IMR-90 (cell line): Measurements from ENCODE around the gene CD27. TPM values are rescaled to one million over a fixed set of nuclear protein-coding genes. Genes with fewer than 3 reads are reported as not detected.

Experiments used
- ATAC-seq: fragments of 200-7000 bp; cut with Tn5 transposase; 2 replicates; pipeline ENCODE4 v1.9.1; 2020; ENCODE audit warnings: low read depth, mild to moderate bottlenecking, moderate library complexity
- BruUV-seq: library from RNA; stranded (reverse); fragments of 400-500 nt; replicated peaks from 2 replicates; lab custom pipeline; 2021; lab: Mats Ljungman, UMichigan
- CTCF ChIA-PET: fragments of 300-600 bp; formaldehyde crosslinking; extraction: SDS; loops from one replicate; lab custom pipeline; 2021; ENCODE audit warnings: antibody characterized with exemption; lab: Yijun Ruan, JAX
- POLR2A ChIA-PET: fragments of 300-600 bp; sonication (Branson Sonifier 250); formaldehyde crosslinking; loops from one replicate; lab custom pipeline; 2022; ENCODE audit warnings: antibody characterized with exemption; ENCODE audit not compliant: unreplicated experiment; lab: Charles Lee
- DNase-seq: peaks from one replicate; pipeline ENCODE4 v3.0.0; 2013
- H2AFZ ChIP-seq: replicated peaks from 2 replicates; pipeline ENCODE3; 2013; ENCODE audit warnings: low read length, mild to moderate bottlenecking; ENCODE audit not compliant: poor library complexity
- H2AK5ac ChIP-seq: 2 replicates; pipeline ENCODE4 v1.6.1; 2013; ENCODE audit warnings: low read depth, low read length, inconsistent platforms
- H2AK9ac ChIP-seq: replicated peaks from 2 replicates; pipeline ENCODE3; 2013; ENCODE audit warnings: mild to moderate bottlenecking, low read depth, low read length, moderate library complexity; ENCODE audit not compliant: poor library complexity
- H2BK120ac ChIP-seq: 2 replicates; pipeline ENCODE4 v1.6.1; 2013; ENCODE audit warnings: low read depth, low read length, inconsistent platforms
- H2BK15ac ChIP-seq: 3 replicates; pipeline ENCODE4 v1.6.1; 2013; ENCODE audit warnings: low read depth, low read length, inconsistent platforms
- H2BK20ac ChIP-seq: 2 replicates; pipeline ENCODE4 v1.6.1; 2013; ENCODE audit warnings: low read depth, mild to moderate bottlenecking, inconsistent platforms, low read length, moderate library complexity
- H2BK5ac ChIP-seq: 2 replicates; pipeline ENCODE4 v1.6.1; 2013; ENCODE audit warnings: mild to moderate bottlenecking, low read depth, low read length, inconsistent platforms; ENCODE audit not compliant: poor library complexity, severe bottlenecking
- H3K14ac ChIP-seq: replicated peaks from 2 replicates; pipeline ENCODE4 v1.6.1; 2013; ENCODE audit warnings: low read depth, low read length, inconsistent platforms
- H3K18ac ChIP-seq: 2 replicates; pipeline ENCODE4 v1.6.1; 2013; ENCODE audit warnings: low read depth, low read length, control low read depth
- H3K23ac ChIP-seq: 2 replicates; pipeline ENCODE4 v1.6.1; 2013; ENCODE audit warnings: low read depth, low read length, inconsistent platforms
- H3K27ac ChIP-seq: 2 replicates; pipeline ENCODE4 v1.5.1; 2013; ENCODE audit warnings: mild to moderate bottlenecking, control low read depth, low read length; ENCODE audit not compliant: insufficient read depth
- H3K27me3 ChIP-seq: 2 replicates; pipeline ENCODE4 v1.6.1; 2013; ENCODE audit warnings: low read length; ENCODE audit not compliant: control insufficient read depth, insufficient read depth
- H3K36me3 ChIP-seq: 2 replicates; pipeline ENCODE4 v1.6.1; 2013; ENCODE audit warnings: low read length, mixed read lengths; ENCODE audit not compliant: control insufficient read depth, insufficient read depth
- H3K4ac ChIP-seq: 2 replicates; pipeline ENCODE4 v1.6.1; 2013; ENCODE audit warnings: low read depth, low read length, inconsistent platforms
- H3K4me1 ChIP-seq: 2 replicates; pipeline ENCODE4 v1.6.1; 2013; ENCODE audit warnings: low read length, mixed read lengths; ENCODE audit not compliant: control insufficient read depth, insufficient read depth
- H3K4me2 ChIP-seq: 2 replicates; pipeline ENCODE4 v1.6.1; 2013; ENCODE audit warnings: low read depth, mild to moderate bottlenecking, control low read depth, low read length, moderate library complexity
- H3K4me3 ChIP-seq: 2 replicates; pipeline ENCODE4 v1.5.1; 2013; ENCODE audit warnings: low read depth, mild to moderate bottlenecking, control low read depth, low read length, moderate library complexity; ENCODE audit not compliant: insufficient read depth
- H3K56ac ChIP-seq: 2 replicates; pipeline ENCODE4 v1.6.1; 2013; ENCODE audit warnings: low read length, inconsistent platforms; ENCODE audit not compliant: insufficient read depth; ENCODE audit errors: extremely low read depth
- H3K79me1 ChIP-seq, 2 experiments: 2 replicates each; pipeline ENCODE4 v1.6.1; 2013; ENCODE audit warnings: low read length in 2 of 2, inconsistent platforms in 1 of 2, low read depth in 1 of 2
- H3K9ac ChIP-seq: 2 replicates; pipeline ENCODE4 v1.6.1; 2013; ENCODE audit warnings: low read depth, low read length, control low read depth
- H3K9me1 ChIP-seq: 2 replicates; pipeline ENCODE4 v1.6.1; 2013; ENCODE audit warnings: low read length, inconsistent platforms; ENCODE audit not compliant: insufficient read depth
- H3K9me3 ChIP-seq: 2 replicates; pipeline ENCODE4 v1.6.1; 2013; ENCODE audit warnings: low read length; ENCODE audit not compliant: control insufficient read depth, insufficient read depth
- H4K20me1 ChIP-seq: 2 replicates; pipeline ENCODE4 v1.6.1; 2013; ENCODE audit warnings: low read length, inconsistent platforms; ENCODE audit not compliant: insufficient read depth
- H4K5ac ChIP-seq: 2 replicates; pipeline ENCODE4 v1.6.1; 2013; ENCODE audit warnings: mild to moderate bottlenecking, low read depth, low read length, control low read depth
- H4K8ac ChIP-seq, 2 experiments: 2 replicates each; pipeline ENCODE4 v1.6.1; 2013; ENCODE audit warnings: low read depth in 2 of 2, low read length in 2 of 2, control low read depth in 1 of 2, inconsistent platforms in 1 of 2
- H4K91ac ChIP-seq: 2 replicates; pipeline ENCODE4 v1.6.1; 2013; ENCODE audit warnings: low read depth, low read length, inconsistent platforms; ENCODE audit not compliant: insufficient read depth
- BHLHE40 ChIP-seq: fragments of 150-350 bp; IDR thresholded peaks from 2 replicates; pipeline ENCODE4 v1.6.1; 2016; ENCODE audit warnings: mild to moderate bottlenecking, low read depth, low read length
- CEBPB ChIP-seq: IDR thresholded peaks from 2 replicates; pipeline ENCODE4 v1.6.1; 2012; ENCODE audit warnings: low read depth, low read length, improper control_type of control experiment
- RAD21 ChIP-seq: IDR thresholded peaks from 2 replicates; pipeline ENCODE4 v1.6.1; 2012; ENCODE audit warnings: low read length, improper control_type of control experiment
- RCOR1 ChIP-seq: IDR thresholded peaks from 2 replicates; pipeline ENCODE4 v1.6.1; 2012; ENCODE audit warnings: mild to moderate bottlenecking, low read length, improper control_type of control experiment; ENCODE audit not compliant: insufficient replicate concordance
- SMC3 ChIP-seq: fragments of 150-350 bp; IDR thresholded peaks from 2 replicates; pipeline ENCODE4 v1.6.1; 2016; ENCODE audit warnings: low read depth, mild to moderate bottlenecking, antibody characterized with exemption, low read length, moderate library complexity
- WGBS, 2 experiments: methylation state at CpG; one replicate each; pipeline versions ENCODE4 v1.1.5 to v1.1.7; 2013; ENCODE audit warnings: missing lambda C conversion rate in 2 of 2; ENCODE audit not compliant: insufficient read length in 1 of 2; ENCODE audit errors: extremely low coverage in 2 of 2; 5-methylcytosine and 5-hydroxymethylcytosine counted together
- dilution Hi-C: fragments of 300-500 bp; cut with HindIII; formaldehyde crosslinking; loops from one replicate; pipeline ENCODE4 v1.14.3; 2018; ENCODE audit warnings: low sequenced_read_pairs; ENCODE audit not compliant: unreplicated experiment
- in situ Hi-C: fragments of 300-500 bp; cut with MboI; formaldehyde crosslinking; loops from 3 replicates; pipeline ENCODE4 v1.14.3; 2019; ENCODE audit warnings: low sequenced_read_pairs, inconsistent platforms, mixed read lengths
- intact Hi-C: fragments of 100-400 bp; cut with micrococcal nuclease; formaldehyde crosslinking; loops from 2 replicates; pipeline ENCODE4 v1.10.0; 2022
- polyA plus RNA-seq, 3 experiments: library from polyadenylated mRNA; depleted of rRNA; stranded (reverse); fragments of >200 nt; gene quantifications; 2 replicates each; pipeline ENCODE4 v1.2.3, GENCODE V29; 2012; ENCODE audit warnings: low replicate concordance in 1 of 3
- total RNA-seq: library from RNA; depleted of rRNA; stranded (reverse); fragments of >200 nt; gene quantifications from 2 replicates; pipeline ENCODE4 v1.2.3, GENCODE V29; 2012
- TF ChIP-seq, protein P1 (sequence below): fragments of 150-350 bp; IDR thresholded peaks from 2 replicates; pipeline ENCODE4 v1.6.1; 2017; ENCODE audit warnings: mild to moderate bottlenecking, antibody characterized with exemption, low read length, low read depth

CD27 gene
- total and polyA plus RNA-seq, 2 of the 4 experiments (the other 2 are of a cell fraction), result 0.07 TPM; not detected in 1

DNA sequence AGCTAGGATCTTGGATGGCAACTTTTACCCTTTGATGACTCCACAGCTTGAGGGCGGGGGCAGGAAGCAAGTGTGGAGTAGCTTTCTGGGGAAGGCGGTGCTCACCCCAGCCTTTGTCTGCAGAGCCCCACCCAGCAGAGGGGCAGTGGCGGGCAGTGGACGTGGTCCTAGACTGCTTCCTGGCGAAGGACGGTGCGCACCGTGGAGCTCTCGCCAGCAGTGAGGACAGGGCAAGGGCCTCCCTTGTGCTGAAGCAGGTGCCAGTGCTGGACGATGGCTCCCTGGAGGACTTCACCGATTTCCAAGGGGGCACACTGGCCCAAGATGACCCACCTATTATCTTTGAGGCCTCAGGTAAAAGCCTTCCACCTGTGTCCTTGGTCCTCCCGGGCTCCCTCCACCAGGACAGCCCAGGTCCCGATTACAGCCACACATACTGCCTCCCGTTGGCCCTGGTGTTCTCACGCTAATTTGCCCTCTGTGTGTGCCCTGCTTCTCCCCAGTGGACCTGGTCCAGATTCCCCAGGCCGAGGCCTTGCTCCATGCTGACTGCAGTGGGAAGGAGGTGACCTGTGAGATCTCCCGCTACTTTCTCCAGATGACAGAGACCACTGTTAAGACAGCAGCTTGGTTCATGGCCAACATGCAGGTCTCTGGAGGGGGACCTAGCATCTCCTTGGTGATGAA lies 8.3 kb downstream of the CD27 start:
- no peak overlapping the region for H3K9ac ChIP-seq
- H2BK120ac ChIP-seq, result peak overlapping the region; percentile 95; the same call in 1 of the 2 replicates
- peaks cover 16% of the 10 kb centered on the region for H3K4me1 ChIP-seq
- dilution Hi-C loops, result no loop called here
- peak overlapping the region; percentile 99 for H4K91ac ChIP-seq
- H3K4ac ChIP-seq, result peak overlapping the region; percentile 100
- H2BK20ac ChIP-seq, result peak overlapping the region; percentile 64
- H2AK5ac ChIP-seq, result peak overlapping the region; percentile 99
- peak overlapping the region; percentile 98; the same call in 1 of the 2 replicates for H3K27ac ChIP-seq
- H3K23ac ChIP-seq, result peak overlapping the region; percentile 99; the same call in 1 of the 2 replicates
- intact Hi-C loops, result no loop called here
- H3K27me3 ChIP-seq, result no peaks in the 10 kb centered on the region
- H3K14ac ChIP-seq, result peak overlapping the region; percentile 99
- ATAC-seq (no peak), DNase-seq (no peak)
- peak overlapping the region; percentile 99; the same call in 1 of the 2 replicates for H4K5ac ChIP-seq
- no peak for TF ChIP-seq BHLHE40
- TF ChIP-seq, protein P1, sequence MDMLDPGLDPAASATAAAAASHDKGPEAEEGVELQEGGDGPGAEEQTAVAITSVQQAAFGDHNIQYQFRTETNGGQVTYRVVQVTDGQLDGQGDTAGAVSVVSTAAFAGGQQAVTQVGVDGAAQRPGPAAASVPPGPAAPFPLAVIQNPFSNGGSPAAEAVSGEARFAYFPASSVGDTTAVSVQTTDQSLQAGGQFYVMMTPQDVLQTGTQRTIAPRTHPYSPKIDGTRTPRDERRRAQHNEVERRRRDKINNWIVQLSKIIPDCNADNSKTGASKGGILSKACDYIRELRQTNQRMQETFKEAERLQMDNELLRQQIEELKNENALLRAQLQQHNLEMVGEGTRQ, result no peak
- no peak for TF ChIP-seq CEBPB
- no peak for TF ChIP-seq RAD21
- TF ChIP-seq RCOR1, result no peak
- no peak for TF ChIP-seq SMC3
- in situ Hi-C loops, result loop anchor here (25.0 kb wide), 1 partner anchor 266 kb away; no protein-coding TSS in a partner anchor
- ChIA-PET CTCF (interaction anchor here (0.5 kb wide), 1 partner anchor 246 kb away, joined by 3 read pairs; no protein-coding TSS in a partner anchor), POLR2A (no interaction called here)
- H3K79me1 ChIP-seq, result peaks cover 16 to 37% of the 10 kb centered on the region in 2 experiments
- peak overlapping the region; percentile 22 for H2BK5ac ChIP-seq
- no peaks in the 10 kb centered on the region for H3K9me3 ChIP-seq
- H4K8ac ChIP-seq, result peak overlapping the region; percentile 94 to 100; a peak in 3 of 4 replicates
- H4K20me1 ChIP-seq, result no peaks in the 10 kb centered on the region
- H3K18ac ChIP-seq, result no peak overlapping the region
- H2AFZ ChIP-seq, result peak overlapping the region; percentile 95
- H3K56ac ChIP-seq, result no peak overlapping the region
- 91% methylated on average over 7 of the region's 17 CpGs; no CpG with 5 or more reads in 1 of the 2 experiments for WGBS, 2 experiments
- H3K4me2 ChIP-seq, result peak overlapping the region; percentile 87; the same call in 1 of the 2 replicates
- H3K9me1 ChIP-seq, result peaks cover 20% of the 10 kb centered on the region
- peak overlapping the region; percentile 98 for H2AK9ac ChIP-seq
- H3K4me3 ChIP-seq, result no peak overlapping the region
- H2BK15ac ChIP-seq, result no peak overlapping the region; the same call in 2 of the 3 replicates
- BruUV-seq, result no TSS peak
- peaks cover 9% of the 10 kb centered on the region for H3K36me3 ChIP-seq
